HCT116 (cell line): ENCODE measurements around the gene TARS1. TPM values are rescaled to one million over a fixed set of nuclear protein-coding genes. Genes with fewer than 3 reads are reported as not detected.
"Not testable (repeated sequence)": the region's sequence is repeated elsewhere in the genome, so short reads cannot be mapped to it uniquely, and the experiment has no call there.

Source experiments
- ATAC-seq: fragments of 200-7000 bp; cut with Tn5 transposase; 2 replicates; pipeline ENCODE4 v1.9.1; 2020; ENCODE audit warnings: mild to moderate bottlenecking, moderate library complexity
- BruUV-seq: library from RNA; stranded (reverse); fragments of 400-500 nt; replicated peaks from 2 replicates; lab custom pipeline; 2021; lab: Mats Ljungman, UMichigan
- CTCF ChIA-PET: fragments of 300-600 bp; sonication (Branson Sonifier 250); formaldehyde crosslinking; loops from one replicate; lab custom pipeline; 2021; ENCODE audit warnings: antibody characterized with exemption; lab: Charles Lee
- POLR2A ChIA-PET: fragments of 300-600, 350-600 bp; sonication (Branson Sonifier 250); formaldehyde crosslinking; loops from one replicate; lab custom pipeline; 2021; ENCODE audit warnings: antibody characterized with exemption; lab: Charles Lee
- RAD21 ChIA-PET, 2 experiments: fragments of 300-600 bp; sonication (Branson Sonifier 250); formaldehyde crosslinking; loops; one replicate each; lab custom pipeline; 2023; ENCODE audit warnings: low total read pairs in 2 of 2; ENCODE audit not compliant: uncharacterized antibody in 2 of 2, unreplicated experiment in 2 of 2, low non-redundant PET in 1 of 2; lab: Charles Lee
- DNase-seq: peaks from one replicate; pipeline ENCODE4 v3.0.0-alpha.2; 2010; ENCODE audit warnings: low read depth, low spot score
- H2AFZ ChIP-seq: fragments of 200-600 bp; shearing (Covaris generic), sonication (generic); 2 replicates; pipeline ENCODE4 v1.6.1; 2017; ENCODE audit warnings: low read depth, mixed run types, mixed read lengths, antibody characterized with exemption, low read length; ENCODE audit not compliant: poor library complexity, severe bottlenecking
- H3K27ac ChIP-seq: 2 replicates; pipeline ENCODE4 v1.5.1; 2012; ENCODE audit warnings: low read depth, low read length
- H3K27me3 ChIP-seq: fragments of 200-600 bp; sonication (generic); 2 replicates; pipeline ENCODE4 v1.6.1; 2016; ENCODE audit warnings: mixed run types, low read length, mixed read lengths; ENCODE audit not compliant: insufficient read depth
- H3K36me3 ChIP-seq, 2 experiments: fragments of 200-500 bp in 1 of 2; fragments of 200-600 bp in 1 of 2; sonication (Bioruptor generic) in 1 of 2; sonication (generic) in 1 of 2; 2 replicates each; pipeline versions ENCODE4 v1.5.1 to v1.6.1; 2014 to 2016; ENCODE audit warnings: low read length in 2 of 2, inconsistent platforms in 1 of 2, mixed read lengths in 1 of 2, mixed run types in 1 of 2; ENCODE audit not compliant: insufficient read depth in 2 of 2, control insufficient read depth in 1 of 2
- H3K4me1 ChIP-seq, 2 experiments: fragments of 200-600 bp in 1 of 2; sonication (generic) in 1 of 2; 2 replicates each; pipeline versions ENCODE4 v1.5.1 to v1.6.1; 2012 to 2017; ENCODE audit warnings: low read length in 2 of 2, inconsistent platforms in 1 of 2, mild to moderate bottlenecking in 1 of 2, mixed read lengths in 1 of 2, mixed run types in 1 of 2, moderate library complexity in 1 of 2; ENCODE audit not compliant: insufficient read depth in 2 of 2, control insufficient read depth in 1 of 2
- H3K4me2 ChIP-seq: fragments of 200-600 bp; sonication (generic); 2 replicates; pipeline ENCODE4 v1.6.1; 2017; ENCODE audit warnings: mixed run types, low read length, mixed read lengths
- H3K4me3 ChIP-seq, 2 experiments: fragments of 200-600 bp in 1 of 2; sonication (generic) in 1 of 2; replicated peaks in 1 of 2; 2 replicates each; pipeline ENCODE4 v1.5.1; 2011 to 2016; ENCODE audit warnings: low read length in 2 of 2, control low read depth in 1 of 2, low read depth in 1 of 2, mild to moderate bottlenecking in 1 of 2, mixed read lengths in 1 of 2, mixed run types in 1 of 2
- H3K79me2 ChIP-seq: fragments of 200-600 bp; sonication (generic); 2 replicates; pipeline ENCODE4 v1.6.1; 2017; ENCODE audit warnings: mild to moderate bottlenecking, mixed run types, low read length, moderate library complexity, mixed read lengths; ENCODE audit not compliant: insufficient read depth
- H3K9ac ChIP-seq: fragments of 200-600 bp; sonication (generic); 2 replicates; pipeline ENCODE4 v1.6.1; 2016; ENCODE audit warnings: low read length, mixed read lengths
- H3K9me2 ChIP-seq: fragments of 200-600 bp; sonication (generic), shearing (Covaris generic); 2 replicates; pipeline ENCODE4 v1.6.1; 2017; ENCODE audit warnings: mixed run types, mild to moderate bottlenecking, moderate library complexity; ENCODE audit not compliant: insufficient read depth
- H3K9me3 ChIP-seq, 2 experiments: fragments of 200-500 bp in 1 of 2; fragments of 200-600 bp in 1 of 2; sonication (Bioruptor generic) in 1 of 2; sonication (generic) in 1 of 2; 2 replicates each; pipeline ENCODE4 v1.6.1; 2014 to 2017; ENCODE audit warnings: low read length in 2 of 2, mixed read lengths in 2 of 2, inconsistent platforms in 1 of 2, low read depth in 1 of 2, mild to moderate bottlenecking in 1 of 2, mixed run types in 1 of 2, moderate library complexity in 1 of 2; ENCODE audit not compliant: control insufficient read depth in 1 of 2, insufficient read depth in 1 of 2
- H4K20me1 ChIP-seq: fragments of 200-600 bp; sonication (generic), shearing (Covaris generic); 2 replicates; pipeline ENCODE4 v1.6.1; 2017; ENCODE audit warnings: mixed run types, mild to moderate bottlenecking, moderate library complexity; ENCODE audit not compliant: insufficient read depth
- CBX3 ChIP-seq: IDR thresholded peaks from 2 replicates; pipeline ENCODE4 v1.6.1; 2012; ENCODE audit warnings: low read depth
- EZH2 ChIP-seq: fragments of 200-600 bp; sonication (generic); IDR thresholded peaks from 2 replicates; pipeline ENCODE4 v1.6.1; 2017; ENCODE audit warnings: antibody characterized with exemption, mixed run types
- POLR2A ChIP-seq: IDR thresholded peaks from 2 replicates; pipeline ENCODE4 v1.7.0; 2011; ENCODE audit warnings: borderline replicate concordance; ENCODE audit not compliant: insufficient read depth, insufficient read length; ENCODE audit errors: extremely low read depth
- RAD21 ChIP-seq: IDR thresholded peaks from 2 replicates; pipeline ENCODE4 v1.6.1; 2012; ENCODE audit warnings: low read depth, mild to moderate bottlenecking
- SRF ChIP-seq: IDR thresholded peaks from 2 replicates; pipeline ENCODE4 v1.6.1; 2012; ENCODE audit warnings: low read depth
- TCF7L2 ChIP-seq: IDR thresholded peaks from 2 replicates; pipeline ENCODE4 v1.7.0; 2011; ENCODE audit warnings: borderline replicate concordance, inconsistent platforms; ENCODE audit not compliant: insufficient read depth, insufficient read length; ENCODE audit errors: extremely low read depth
- YY1 ChIP-seq: IDR thresholded peaks from 2 replicates; pipeline ENCODE4 v1.6.1; 2011; ENCODE audit warnings: low read length, low read depth, moderate library complexity, mild to moderate bottlenecking; ENCODE audit not compliant: insufficient replicate concordance; ENCODE audit errors: extremely low read depth
- intact Hi-C: fragments of 100-400 bp; cut with micrococcal nuclease; formaldehyde crosslinking; loops from 2 replicates; pipeline ENCODE4 v1.10.0; 2022
- total RNA-seq: library from RNA; stranded (reverse); gene quantifications from one replicate; pipeline ENCODE4 v1.2.1, GENCODE V29; 2021; ENCODE audit not compliant: unreplicated experiment
- TF ChIP-seq, protein P1 (sequence below), 3 experiments: fragments of 200-600 bp in 1 of 3; sonication (generic) in 1 of 3; IDR thresholded peaks in 2 of 3; conservative IDR thresholded peaks in 1 of 3; 2 replicates each; pipeline ENCODE4 v1.5.1; 2012 to 2017; ENCODE audit warnings: low read depth in 2 of 3, low read length in 2 of 3, antibody characterized with exemption in 1 of 3, borderline replicate concordance in 1 of 3, control low read depth in 1 of 3, mild to moderate bottlenecking in 1 of 3, mixed read lengths in 1 of 3, mixed run types in 1 of 3, moderate library complexity in 1 of 3; ENCODE audit not compliant: insufficient read depth in 1 of 3
- TF ChIP-seq, protein P2 (sequence below): IDR thresholded peaks from 2 replicates; pipeline ENCODE4 v1.6.1; 2012; ENCODE audit warnings: low read depth

TARS1 gene
- total RNA-seq, 1 experiment from 2014 or later, result 291 TPM

DNA sequence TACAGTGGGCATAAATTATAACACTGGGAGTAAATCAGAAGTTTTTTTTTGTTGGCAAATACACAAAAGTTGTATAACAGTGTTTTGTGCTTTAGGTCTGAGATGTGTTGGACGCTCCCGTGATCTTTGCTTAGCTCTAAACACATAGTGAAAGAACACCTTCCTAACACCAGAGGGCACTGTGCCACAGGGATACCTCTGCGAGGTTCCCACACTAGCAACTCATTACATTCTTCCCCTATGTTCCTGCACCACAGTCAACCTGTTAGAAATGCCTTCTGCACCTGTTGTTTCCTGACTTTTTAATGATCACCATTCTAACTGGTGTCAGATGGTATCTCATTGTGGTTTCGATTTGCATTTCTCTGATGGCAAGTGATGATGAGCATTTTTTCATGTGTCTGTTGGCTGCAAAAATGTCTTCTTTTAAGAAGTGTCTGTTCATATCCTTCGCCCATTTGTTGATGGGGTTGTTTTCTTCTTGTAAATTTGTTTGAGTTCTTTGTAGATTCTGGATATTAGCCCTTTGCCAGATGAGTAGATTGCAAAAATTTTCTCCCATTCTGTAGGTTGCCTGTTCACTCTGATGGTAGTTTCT, 4.8 kb upstream of the TARS1 start:
- DNase-seq (peak; percentile 56), ATAC-seq (peak; percentile 46)
- H3K27ac ChIP-seq, BruUV-seq, H3K27me3 ChIP-seq, H3K9me3 ChIP-seq, H2AFZ ChIP-seq, H3K36me3 ChIP-seq, POLR2A ChIA-PET, H3K4me2 ChIP-seq, H3K4me3 ChIP-seq, H3K9me2 ChIP-seq, H3K4me1 ChIP-seq, H4K20me1 ChIP-seq, H3K9ac ChIP-seq: not testable (repeated sequence)
- ChIA-PET CTCF (interaction anchor here (0.6 to 3.0 kb wide), 6 partner anchors 9 to 1029 kb away, joined by 3 to 30 read pairs (median 4); partner anchors contain the start of gene RXFP3), RAD21 (interaction anchor here in 1 of 2 experiments (0.6 to 1.0 kb wide), 2 partner anchors 499 to 534 kb away, joined by 3 read pairs; no protein-coding TSS in a partner anchor)
- peaks cover 31% of the 10 kb centered on the region for H3K79me2 ChIP-seq
- intact Hi-C loops, result loop anchor here (1.0 kb wide), 1 partner anchor 498 kb away; no protein-coding TSS in a partner anchor
- TF ChIP-seq, protein P1, sequence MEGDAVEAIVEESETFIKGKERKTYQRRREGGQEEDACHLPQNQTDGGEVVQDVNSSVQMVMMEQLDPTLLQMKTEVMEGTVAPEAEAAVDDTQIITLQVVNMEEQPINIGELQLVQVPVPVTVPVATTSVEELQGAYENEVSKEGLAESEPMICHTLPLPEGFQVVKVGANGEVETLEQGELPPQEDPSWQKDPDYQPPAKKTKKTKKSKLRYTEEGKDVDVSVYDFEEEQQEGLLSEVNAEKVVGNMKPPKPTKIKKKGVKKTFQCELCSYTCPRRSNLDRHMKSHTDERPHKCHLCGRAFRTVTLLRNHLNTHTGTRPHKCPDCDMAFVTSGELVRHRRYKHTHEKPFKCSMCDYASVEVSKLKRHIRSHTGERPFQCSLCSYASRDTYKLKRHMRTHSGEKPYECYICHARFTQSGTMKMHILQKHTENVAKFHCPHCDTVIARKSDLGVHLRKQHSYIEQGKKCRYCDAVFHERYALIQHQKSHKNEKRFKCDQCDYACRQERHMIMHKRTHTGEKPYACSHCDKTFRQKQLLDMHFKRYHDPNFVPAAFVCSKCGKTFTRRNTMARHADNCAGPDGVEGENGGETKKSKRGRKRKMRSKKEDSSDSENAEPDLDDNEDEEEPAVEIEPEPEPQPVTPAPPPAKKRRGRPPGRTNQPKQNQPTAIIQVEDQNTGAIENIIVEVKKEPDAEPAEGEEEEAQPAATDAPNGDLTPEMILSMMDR (IDR thresholded peaks at IDR 0.05 in 2 of 3, conservative IDR thresholded peaks at IDR 0.05 in 1 of 3; ENCODE audit: borderline replicate concordance in 1 of 3, insufficient read depth in 1 of 3, low read depth in 2 of 3, low read length in 2 of 3), result peak; percentile 35 to 80 (median 73); a peak in 4 of 6 replicates
- peak; percentile 73 for TF ChIP-seq RAD21

DNA sequence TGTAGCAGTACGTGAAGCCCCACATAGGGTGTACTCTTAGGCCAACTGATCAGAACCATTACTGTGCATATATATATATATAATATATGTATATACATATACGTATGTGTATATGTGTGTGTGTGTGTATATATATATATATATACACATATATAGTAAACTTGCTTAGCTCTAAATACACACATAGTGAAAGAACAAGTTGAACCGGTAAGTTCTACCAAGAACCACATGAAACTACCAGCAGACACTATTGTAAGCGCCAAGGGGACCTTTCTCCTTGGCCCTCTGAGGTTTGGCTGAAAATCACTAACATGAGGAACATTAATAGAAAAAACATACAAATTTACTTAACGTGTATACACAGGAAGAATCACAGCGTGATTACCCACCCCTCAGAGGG, 1.8 kb upstream of the TARS1 start:
- H3K9me2 ChIP-seq, result no peaks in the 10 kb centered on the region
- no peaks in the 10 kb centered on the region for H4K20me1 ChIP-seq
- TF ChIP-seq, protein P2, sequence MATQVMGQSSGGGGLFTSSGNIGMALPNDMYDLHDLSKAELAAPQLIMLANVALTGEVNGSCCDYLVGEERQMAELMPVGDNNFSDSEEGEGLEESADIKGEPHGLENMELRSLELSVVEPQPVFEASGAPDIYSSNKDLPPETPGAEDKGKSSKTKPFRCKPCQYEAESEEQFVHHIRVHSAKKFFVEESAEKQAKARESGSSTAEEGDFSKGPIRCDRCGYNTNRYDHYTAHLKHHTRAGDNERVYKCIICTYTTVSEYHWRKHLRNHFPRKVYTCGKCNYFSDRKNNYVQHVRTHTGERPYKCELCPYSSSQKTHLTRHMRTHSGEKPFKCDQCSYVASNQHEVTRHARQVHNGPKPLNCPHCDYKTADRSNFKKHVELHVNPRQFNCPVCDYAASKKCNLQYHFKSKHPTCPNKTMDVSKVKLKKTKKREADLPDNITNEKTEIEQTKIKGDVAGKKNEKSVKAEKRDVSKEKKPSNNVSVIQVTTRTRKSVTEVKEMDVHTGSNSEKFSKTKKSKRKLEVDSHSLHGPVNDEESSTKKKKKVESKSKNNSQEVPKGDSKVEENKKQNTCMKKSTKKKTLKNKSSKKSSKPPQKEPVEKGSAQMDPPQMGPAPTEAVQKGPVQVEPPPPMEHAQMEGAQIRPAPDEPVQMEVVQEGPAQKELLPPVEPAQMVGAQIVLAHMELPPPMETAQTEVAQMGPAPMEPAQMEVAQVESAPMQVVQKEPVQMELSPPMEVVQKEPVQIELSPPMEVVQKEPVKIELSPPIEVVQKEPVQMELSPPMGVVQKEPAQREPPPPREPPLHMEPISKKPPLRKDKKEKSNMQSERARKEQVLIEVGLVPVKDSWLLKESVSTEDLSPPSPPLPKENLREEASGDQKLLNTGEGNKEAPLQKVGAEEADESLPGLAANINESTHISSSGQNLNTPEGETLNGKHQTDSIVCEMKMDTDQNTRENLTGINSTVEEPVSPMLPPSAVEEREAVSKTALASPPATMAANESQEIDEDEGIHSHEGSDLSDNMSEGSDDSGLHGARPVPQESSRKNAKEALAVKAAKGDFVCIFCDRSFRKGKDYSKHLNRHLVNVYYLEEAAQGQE, result no peak
- TF ChIP-seq EZH2, result no peak
- TF ChIP-seq RAD21, result no peak
- no peak for TF ChIP-seq CBX3
- TF ChIP-seq SRF, result no peak
- no peak for TF ChIP-seq TCF7L2
- TF ChIP-seq POLR2A, result no peak
- no peak for TF ChIP-seq YY1
- H3K9ac ChIP-seq, result peak overlapping the region; percentile 94
- no peak overlapping the region for H2AFZ ChIP-seq
- ChIA-PET POLR2A (no interaction called here), RAD21 (no interaction called here), CTCF (no interaction called here)
- H3K36me3 ChIP-seq, result peaks cover 0 to 5% of the 10 kb centered on the region in 2 experiments; a peak in 1 of 4 replicates
- peaks cover 13 to 22% of the 10 kb centered on the region in 2 experiments; a peak in 3 of 4 replicates for H3K4me1 ChIP-seq
- H3K9me3 ChIP-seq, result no peaks in the 10 kb centered on the region
- ATAC-seq, result no peak
- H3K27ac ChIP-seq, result no peak overlapping the region
- peaks cover 61% of the 10 kb centered on the region for H3K79me2 ChIP-seq
- H3K27me3 ChIP-seq, result no peaks in the 10 kb centered on the region
- DNase-seq, result no peak
- H3K4me2 ChIP-seq, result peak overlapping the region; percentile 88
- BruUV-seq, result no TSS peak
- H3K4me3 ChIP-seq, result peak overlapping the region; percentile 76 to 97
- intact Hi-C loops, result no loop called here
